Umbilical cord (tissue), 2 donors: ENCODE results near the gene TULP1. TPM values are rescaled to one million over a fixed set of nuclear protein-coding genes. Genes with fewer than 3 reads are reported as not detected.
A peak's percentile ranks its signal among the peaks of the same experiment; 100 is the strongest.

Source experiments
- DNase-seq: peaks from one replicate; pipeline ENCODE4 v3.0.0-alpha.2; 2015; ENCODE audit warnings: low spot score
- total RNA-seq: library from RNA; depleted of rRNA; stranded (reverse); fragments of >200 nt; gene quantifications from one replicate; pipeline ENCODE4 v1.2.3, GENCODE V29; 2014; ENCODE audit warnings: low replicate concordance; ENCODE audit not compliant: insufficient read depth

TULP1 gene
- total RNA-seq, 1 donor from 2014 or later, result 40.9 TPM

- no peak for DNase-seq
Measured at GRCh38 chr6:35484921-35485392, 27.7 kb downstream of the TULP1 start.

GRCh38 chr6:35483893-35484645 is 28.6 kb downstream of the TULP1 start:
- no peak for DNase-seq

GRCh38 chr6:35483490-35483889 is 29.2 kb downstream of the TULP1 start:
- no peak for DNase-seq

- DNase-seq, result no peak
Measured at GRCh38 chr6:35483062-35483461, 29.6 kb downstream of the TULP1 start.

GRCh38 chr6:35481226-35481625 is 31.5 kb downstream of the TULP1 start:
- DNase-seq, result no peak

GRCh38 chr6:35480176-35480575 is 32.5 kb downstream of the TULP1 start:
- DNase-seq, result no peak

- DNase-seq, result no peak
Measured at GRCh38 chr6:35478259-35478658, 34.4 kb downstream of the TULP1 start.

GRCh38 chr6:35477551-35478179 is 35.0 kb downstream of the TULP1 start:
- no peak for DNase-seq

GRCh38 chr6:35477028-35477427 is 35.7 kb downstream of the TULP1 start:
- no peak for DNase-seq

- DNase-seq, result no peak
Measured at GRCh38 chr6:35476004-35476403, 36.7 kb downstream of the TULP1 start.

- DNase-seq, result no peak
Measured at GRCh38 chr6:35475573-35475972, 37.1 kb downstream of the TULP1 start.

GRCh38 chr6:35474942-35475570 is 37.6 kb downstream of the TULP1 start:
- DNase-seq, result no peak

GRCh38 chr6:35474131-35474941 is 38.4 kb downstream of the TULP1 start:
- no peak for DNase-seq

- no peak for DNase-seq
Measured at GRCh38 chr6:35473850-35474130, 38.9 kb downstream of the TULP1 start.

- DNase-seq, result no peak
Measured at GRCh38 chr6:35473075-35473849, 39.4 kb downstream of the TULP1 start.

GRCh38 chr6:35471836-35472345 is 40.8 kb downstream of the TULP1 start:
- no peak for DNase-seq

GRCh38 chr6:35470663-35471120 is 42.0 kb downstream of the TULP1 start:
- no peak for DNase-seq

- peak; percentile 23 for DNase-seq
Measured at GRCh38 chr6:35469751-35470662, 42.7 kb downstream of the TULP1 start.

GRCh38 chr6:35468980-35469750 is 43.5 kb downstream of the TULP1 start:
- peak; percentile 32 for DNase-seq
